IPS-18c (cell line): Measurements from ENCODE around the gene TRAPPC6A.

Experiments used
- H3K4me3 ChIP-seq: 2 replicates; pipeline ENCODE4 v1.7.0; 2013; ENCODE audit warnings: low read depth, mild to moderate bottlenecking, low read length, moderate library complexity; ENCODE audit not compliant: insufficient read depth
- H3K9me3 ChIP-seq: one replicate; pipeline ENCODE4 v1.6.1; 2013; ENCODE audit warnings: mild to moderate bottlenecking, low read length, moderate library complexity; ENCODE audit not compliant: control insufficient read depth, insufficient read depth

TRAPPC6A gene, protein sequence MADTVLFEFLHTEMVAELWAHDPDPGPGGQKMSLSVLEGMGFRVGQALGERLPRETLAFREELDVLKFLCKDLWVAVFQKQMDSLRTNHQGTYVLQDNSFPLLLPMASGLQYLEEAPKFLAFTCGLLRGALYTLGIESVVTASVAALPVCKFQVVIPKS

DNA sequence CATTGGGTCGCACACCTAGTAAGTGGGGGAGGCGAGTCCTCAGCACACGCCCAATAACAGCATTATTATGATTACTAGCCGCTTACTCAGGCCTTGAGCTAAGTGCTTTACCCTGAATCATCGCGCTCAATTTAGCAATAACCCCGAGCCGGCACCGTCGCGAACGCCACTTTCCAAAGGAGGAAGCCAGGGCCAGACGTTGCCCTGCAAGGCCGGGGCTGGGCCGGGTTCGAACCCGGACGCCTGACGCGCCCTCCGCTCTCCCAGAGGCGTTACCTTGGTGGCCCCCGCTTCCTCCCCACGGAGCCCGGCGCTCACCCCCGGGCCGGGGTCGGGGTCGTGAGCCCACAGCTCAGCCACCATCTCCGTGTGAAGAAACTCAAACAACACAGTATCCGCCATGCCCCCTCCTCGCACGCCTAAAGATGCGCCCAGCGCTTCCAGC lies at the start of gene TRAPPC6A:
Gene TRAPPC6A, minus strand, starts transcription at position 421 of the 445 bp plus-strand sequence. Its CDS starts 19 bp downstream, at position 402.
- Histone ChIP-seq H3K4me3 (peak within 1 kb of the TSS; percentile 96), H3K9me3 (peaks cover 2% of the 10 kb centered on the region)

DNA sequence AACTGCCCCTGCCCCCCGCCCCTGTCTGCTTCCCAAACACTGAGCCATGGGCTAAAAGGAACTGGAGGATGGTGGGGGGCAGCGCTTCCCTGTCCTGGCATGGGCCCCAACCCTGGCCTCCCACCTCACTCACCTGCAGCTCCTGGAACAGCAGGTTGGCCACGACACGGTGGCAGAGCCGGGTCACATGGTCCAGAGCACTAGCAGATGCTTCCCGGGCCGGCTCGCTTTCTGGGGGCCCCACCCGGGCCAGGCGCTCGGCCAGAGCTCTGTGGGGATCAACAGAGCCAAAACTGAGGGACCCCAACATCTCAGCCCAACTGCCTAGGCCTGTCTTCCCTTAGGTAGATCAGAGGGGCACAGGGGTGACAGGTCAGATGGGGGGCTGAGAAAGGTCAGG lies 46.6 kb upstream of the TRAPPC6A start:
- no peak overlapping the region for H3K4me3 ChIP-seq
- H3K9me3 ChIP-seq: no peaks in the 10 kb centered on the region

DNA sequence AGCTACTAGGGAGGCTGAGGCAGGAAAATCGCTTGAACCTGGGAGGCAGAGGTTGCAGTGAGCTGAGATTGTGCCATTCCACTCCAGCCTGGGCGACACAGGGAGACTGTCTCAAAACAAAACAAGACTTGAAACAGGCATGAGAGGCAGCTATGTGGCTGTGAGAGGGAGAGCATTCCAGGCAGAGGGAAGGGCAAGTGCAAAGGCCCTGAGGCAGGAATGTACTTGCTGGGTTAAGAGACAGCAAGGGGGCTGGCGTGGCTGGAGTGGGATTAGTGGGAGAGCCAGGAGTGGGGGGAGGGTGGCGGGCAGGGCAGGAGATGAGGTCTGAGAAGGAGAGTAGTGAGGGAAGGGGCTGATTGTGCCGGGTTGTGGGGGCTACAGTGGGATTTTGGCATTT lies 45.8 kb upstream of the TRAPPC6A start:
- Histone ChIP-seq H3K9me3 (no peaks in the 10 kb centered on the region), H3K4me3 (no peak overlapping the region)

DNA sequence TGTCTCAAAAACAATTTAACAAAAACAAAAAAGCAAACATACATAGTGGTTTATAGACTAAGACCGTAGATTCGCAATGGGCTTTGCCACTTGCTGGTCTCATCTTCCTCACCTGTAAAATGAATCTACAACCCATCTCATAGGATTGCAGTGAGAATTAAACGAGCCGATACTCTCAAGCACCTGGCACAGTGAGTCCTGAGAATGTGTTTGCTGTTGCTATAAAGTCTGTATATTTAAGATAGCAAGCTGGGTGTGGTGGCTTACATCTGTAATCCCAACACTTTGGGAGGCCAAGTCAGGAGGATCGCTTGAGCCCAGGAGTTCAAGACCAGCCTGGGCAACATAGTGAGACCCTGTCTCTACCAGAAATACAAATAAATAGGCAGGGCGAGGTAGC lies 44.7 kb upstream of the TRAPPC6A start:
- Histone ChIP-seq H3K4me3 (no peak overlapping the region), H3K9me3 (no peaks in the 10 kb centered on the region)

DNA sequence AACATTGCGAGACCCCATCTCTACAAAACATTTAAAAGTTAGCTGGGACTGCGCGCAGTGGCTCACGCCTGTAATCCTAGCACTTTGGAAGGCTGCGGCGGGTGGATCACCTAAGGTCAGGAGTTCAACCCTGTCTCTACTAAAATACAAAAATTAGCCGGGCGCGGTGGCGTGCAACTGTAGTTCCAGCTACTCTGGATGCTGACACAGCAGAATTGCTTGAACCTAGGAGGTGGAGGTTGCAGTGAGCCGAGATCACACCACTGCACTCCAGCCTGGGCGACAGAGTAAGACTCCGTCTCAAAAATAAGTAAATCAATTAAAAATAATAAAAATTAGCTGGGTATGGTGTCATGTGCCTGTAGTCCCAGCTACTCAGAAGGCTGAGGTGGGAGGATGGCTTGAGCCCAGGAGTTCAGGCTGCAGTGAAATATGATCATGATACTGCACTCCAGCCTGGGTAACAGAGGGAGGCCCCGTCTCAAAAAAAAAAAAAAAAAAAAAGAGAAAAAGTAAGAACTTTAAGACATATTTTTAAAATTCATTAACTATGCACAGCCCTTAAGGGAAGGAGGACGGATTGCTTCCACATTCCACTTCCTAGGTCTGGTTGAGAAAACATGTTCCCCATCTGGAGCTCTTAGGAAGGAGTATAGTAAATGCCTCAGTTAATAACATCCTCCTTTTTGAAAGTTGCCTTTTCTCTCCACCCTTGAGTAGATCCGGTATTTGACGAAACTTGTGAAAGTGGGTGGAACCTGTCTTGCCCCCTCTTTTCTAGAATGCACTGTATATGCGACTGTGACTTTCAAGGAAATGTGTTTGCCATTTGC lies 41.1 kb upstream of the TRAPPC6A start:
- H3K4me3 ChIP-seq: no peak overlapping the region
- peaks cover 2% of the 10 kb centered on the region for H3K9me3 ChIP-seq

DNA sequence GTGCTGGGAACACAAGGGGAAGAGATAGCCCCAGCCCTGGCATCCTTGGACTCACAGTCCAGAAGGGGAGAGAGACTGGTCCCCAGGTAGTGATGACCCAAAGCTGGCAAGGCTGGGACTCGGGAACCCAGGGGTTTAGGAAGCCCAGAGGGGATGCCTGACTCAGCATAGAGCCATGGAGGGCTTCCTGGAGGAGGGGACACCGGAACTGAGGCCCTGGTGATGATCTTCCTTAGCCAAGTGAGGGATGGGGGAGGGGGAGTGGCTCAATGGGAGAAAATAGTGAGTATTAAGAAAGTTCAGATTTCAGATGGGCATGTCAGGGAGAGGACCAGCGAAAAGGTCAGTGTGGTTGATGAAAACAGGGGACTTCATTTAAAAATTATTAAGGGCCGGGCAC lies 40.4 kb upstream of the TRAPPC6A start:
- Histone ChIP-seq H3K9me3 (peaks cover 2% of the 10 kb centered on the region), H3K4me3 (no peak overlapping the region)

DNA sequence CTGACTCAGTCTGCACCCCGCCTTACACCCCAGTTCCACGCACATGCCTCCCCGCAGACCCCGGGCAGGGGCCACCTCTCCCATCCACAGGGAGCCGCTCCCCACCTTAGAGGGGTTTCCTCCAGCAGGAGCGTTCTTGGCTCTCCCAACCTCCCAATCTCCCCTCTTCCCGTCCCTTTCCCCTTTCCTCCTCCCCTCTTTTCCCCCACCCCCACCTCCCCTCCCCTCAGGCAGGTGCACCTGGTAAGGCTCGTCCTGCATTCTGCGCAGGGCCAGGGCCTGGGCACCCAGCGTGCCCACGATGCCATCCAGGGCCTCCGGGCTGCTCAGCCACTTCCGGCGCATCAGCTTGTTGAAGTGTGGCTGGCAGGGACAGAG lies 39.9 kb upstream of the TRAPPC6A start:
- Histone ChIP-seq H3K9me3 (peaks cover 2% of the 10 kb centered on the region), H3K4me3 (peak overlapping the region; percentile 56)

DNA sequence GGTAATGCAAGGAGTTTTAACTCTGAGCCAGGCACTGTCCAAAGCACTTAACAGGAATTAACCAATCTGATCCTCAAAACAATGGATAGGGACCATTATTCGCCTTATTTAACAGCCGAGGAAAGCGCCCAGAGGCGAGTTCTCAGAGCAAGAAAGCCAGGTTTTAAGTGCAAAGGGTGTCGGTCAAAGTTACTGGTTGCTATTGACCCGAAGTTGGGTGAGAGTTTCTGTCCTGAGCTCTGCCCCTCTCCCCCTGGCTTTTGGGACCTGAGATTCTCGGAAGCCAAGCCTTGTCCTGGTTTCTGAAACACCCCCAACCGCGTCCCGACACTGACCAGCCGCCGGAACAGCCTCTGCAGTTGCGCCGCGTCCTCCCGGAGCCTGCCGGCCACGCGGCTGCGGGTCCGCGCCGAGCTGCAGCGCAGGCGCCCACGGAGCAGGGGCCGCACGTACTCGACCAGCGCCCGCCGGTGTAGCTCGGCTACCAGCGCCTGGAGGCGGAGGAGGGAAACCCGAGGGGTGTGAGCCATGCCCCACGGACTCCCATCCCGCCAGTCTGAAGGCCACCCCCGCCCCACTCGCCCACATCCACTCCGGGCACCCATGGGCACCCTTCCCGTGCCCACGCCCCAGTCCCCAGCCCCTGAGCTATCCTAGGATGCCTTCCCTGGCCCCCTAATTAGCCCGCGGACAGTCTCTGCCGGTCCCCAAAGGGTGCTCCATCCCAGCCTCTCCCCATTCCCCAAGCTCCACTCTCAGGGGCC lies 39.3 kb upstream of the TRAPPC6A start:
- peaks cover 2% of the 10 kb centered on the region for H3K9me3 ChIP-seq
- H3K4me3 ChIP-seq: peak overlapping the region; percentile 56

DNA sequence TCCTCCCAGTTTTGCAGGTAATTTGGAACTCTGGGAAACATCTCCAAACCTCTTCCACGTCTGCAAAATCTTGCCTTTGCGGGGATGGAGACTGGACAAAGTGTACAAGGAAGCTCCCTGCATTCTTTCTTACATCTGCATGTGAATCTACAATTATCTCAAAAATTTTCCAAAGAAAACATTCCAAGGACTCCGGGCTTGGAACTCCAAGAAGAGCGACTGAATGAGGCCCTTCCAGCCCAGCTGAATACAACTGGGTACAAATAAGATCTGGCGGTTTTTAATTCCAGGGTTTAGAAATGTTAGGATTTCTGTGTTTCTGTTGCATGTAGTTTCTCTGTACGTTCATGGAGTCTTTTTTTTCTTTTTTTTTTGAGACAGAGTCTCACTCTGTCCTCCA lies 38.6 kb upstream of the TRAPPC6A start:
- H3K4me3 ChIP-seq: no peak overlapping the region
- H3K9me3 ChIP-seq: peaks cover 2% of the 10 kb centered on the region

DNA sequence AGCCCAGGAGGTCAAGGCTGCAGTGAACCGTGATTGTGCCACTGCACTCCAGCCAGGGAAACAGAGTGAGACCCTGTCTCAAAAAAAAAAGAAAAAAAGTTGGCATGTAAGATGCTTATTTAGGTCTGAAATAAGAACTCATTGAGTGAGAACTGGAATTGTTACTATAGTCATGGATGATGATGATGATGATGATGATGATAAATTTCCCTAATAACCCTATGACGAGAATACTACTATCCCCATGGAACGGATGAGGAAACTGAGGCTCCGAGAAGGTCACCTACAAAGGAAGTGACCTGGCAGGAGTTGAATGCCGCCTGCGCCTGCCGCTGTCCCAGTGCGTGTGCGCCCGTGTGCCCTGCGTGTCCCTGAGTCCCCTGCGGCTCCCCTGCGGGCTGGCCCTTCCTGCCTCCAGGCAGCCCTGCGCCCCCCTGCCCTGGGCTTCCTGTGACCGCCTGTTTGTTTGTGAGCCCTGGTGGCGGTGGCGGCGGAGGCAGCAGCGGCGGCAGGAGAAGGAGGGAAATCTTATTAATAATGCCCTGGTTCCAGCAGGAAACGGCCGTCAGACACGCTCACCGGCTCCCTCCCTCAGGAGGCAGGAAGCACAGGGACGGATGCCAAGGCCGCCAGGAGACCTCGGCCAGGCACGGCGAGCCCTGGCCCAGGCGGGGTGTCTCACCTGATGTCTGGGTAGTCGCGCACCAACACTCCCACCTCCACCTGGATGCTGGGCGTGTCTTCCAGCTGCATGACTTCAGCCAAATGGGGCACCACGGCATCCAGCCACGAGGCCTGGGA lies 37.6 kb upstream of the TRAPPC6A start:
- H3K4me3 ChIP-seq: peak overlapping the region; percentile 31

DNA sequence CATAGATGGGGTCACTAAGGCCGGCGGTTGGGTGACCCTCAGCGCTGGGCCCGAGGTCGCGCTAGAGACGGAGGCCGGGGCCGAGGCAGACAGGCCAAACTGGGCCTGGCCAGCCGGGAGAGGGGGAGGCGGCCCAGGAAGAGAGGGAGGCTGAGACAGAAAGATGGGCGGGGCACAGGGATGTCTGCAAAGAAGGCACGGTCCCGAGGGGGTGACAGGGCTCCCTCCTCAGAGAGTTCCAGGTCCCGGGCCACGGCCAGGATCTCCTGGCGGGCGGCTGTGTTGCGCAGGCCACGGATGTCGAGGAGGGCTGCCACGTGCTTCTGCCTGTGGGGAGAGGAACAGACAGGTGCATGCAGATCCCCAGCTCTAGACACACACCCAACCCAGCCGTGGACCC lies 35.0 kb upstream of the TRAPPC6A start:
- Histone ChIP-seq H3K4me3 (no peak overlapping the region), H3K9me3 (peaks cover 2% of the 10 kb centered on the region)

More for the DNA sequence above, 37.6 kb upstream of the TRAPPC6A start:
- peaks cover 2% of the 10 kb centered on the region for H3K9me3 ChIP-seq

DNA sequence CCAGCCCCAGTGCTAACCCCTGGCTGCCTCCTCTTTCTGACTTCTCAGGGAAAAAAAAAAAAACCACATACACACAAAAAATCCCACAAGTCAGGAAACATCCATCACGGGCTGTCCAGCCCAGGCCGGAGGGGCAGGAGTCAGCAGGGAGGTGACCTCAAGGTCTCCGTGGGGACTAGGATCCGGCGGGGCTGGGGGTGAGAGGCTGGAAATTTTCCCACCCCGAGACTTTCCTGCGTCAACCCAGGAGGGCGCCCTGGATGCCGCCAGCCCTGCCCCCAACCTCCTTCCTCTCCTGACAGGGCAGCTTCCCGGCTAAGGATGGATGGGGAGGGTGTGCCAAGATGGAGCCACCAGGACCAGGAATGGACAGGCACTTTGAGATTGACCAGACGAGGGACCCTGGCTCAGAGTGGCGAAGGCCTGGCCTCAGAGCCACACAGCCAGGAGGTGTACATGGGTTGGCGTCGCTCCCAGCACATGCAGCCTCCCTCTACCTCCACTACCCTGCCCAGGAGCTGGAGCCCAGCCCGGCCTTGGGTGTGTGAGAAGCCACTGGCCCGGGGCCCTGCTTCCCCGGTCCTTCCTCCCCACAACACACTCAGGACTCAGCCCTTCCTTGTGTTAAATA lies 33.8 kb upstream of the TRAPPC6A start:
- Histone ChIP-seq H3K4me3 (no peak overlapping the region), H3K9me3 (no peaks in the 10 kb centered on the region)

DNA sequence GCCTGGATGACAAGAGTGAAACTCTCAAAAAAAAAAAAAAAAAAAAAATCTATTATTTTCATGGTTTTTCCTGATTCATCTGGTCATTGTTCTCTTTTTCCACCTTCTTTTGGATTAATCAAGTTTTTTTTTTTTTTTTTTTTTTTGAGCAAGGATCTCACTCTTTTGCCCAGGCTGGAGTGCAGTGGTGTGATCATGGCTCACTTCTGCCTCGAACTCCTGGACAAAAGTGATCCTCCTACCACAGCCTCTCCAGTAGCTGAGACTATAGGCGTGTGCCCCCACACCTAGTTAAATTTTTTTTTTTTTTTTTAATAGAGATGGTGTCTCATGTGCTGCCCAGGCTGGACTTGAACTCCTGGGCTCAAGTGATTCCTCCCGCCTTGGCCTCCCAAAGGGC lies 28.3 kb upstream of the TRAPPC6A start:
- no peaks in the 10 kb centered on the region for H3K9me3 ChIP-seq
- no peak overlapping the region for H3K4me3 ChIP-seq

DNA sequence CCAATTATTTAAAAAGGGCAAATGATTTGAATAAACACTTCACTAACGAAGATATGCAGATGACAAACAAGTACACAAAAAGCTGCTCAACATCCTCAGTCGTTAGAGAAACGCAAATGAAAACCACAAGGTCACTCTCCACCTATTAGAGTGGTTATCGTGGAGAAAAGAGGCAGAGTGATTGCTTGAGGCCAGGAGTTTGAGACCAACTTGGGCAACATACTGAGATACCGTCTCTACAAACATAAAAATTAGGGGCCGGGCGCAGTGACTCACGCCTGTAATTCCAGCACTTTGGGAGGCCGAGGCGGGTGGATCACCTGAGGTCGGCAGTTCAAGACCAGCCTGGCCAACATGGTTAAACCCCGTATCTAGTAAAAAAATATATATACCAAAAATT lies 27.8 kb upstream of the TRAPPC6A start:
- Histone ChIP-seq H3K9me3 (no peaks in the 10 kb centered on the region), H3K4me3 (no peak overlapping the region)

DNA sequence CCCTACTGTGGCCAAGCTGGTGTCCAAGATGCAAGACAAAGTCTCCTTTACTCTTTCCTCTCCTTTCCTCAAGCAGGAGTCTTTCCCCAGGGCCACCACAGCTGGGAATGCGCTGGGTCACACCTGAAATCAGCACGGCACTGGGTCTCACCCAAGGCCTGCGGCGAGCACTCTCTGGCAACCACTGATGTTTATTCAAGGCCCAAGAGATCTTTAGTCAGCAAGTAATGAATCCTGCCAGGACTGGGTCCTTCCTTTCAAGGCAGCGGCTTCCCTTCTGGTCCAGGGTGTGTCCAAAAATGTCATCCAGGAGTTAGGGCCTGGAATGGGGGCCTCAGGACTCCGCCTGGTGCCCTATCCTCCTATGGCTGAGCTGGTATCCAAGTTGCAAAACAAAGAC lies 24.6 kb upstream of the TRAPPC6A start:
- Histone ChIP-seq H3K9me3 (no peaks in the 10 kb centered on the region), H3K4me3 (no peak overlapping the region)

DNA sequence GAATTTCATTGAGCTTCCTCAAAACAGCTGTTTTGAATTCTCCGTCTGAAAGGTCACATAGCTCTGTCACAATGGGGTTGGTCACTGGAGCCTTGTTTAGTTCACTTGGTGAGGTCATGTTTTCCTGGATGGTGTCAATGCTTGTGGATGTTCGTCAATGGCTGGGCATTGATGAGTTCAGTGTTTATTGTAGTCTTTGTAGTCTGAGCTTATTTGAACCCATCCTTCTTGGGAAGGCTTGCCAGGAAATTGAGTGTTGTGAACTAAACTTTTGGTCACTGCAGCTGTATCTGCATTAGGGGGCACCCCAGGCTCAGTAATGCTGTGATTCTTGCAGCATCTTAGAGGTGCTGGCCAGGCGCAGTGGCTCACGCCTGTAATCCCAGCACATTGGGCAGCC lies 22.5 kb upstream of the TRAPPC6A start:
- H3K9me3 ChIP-seq: no peaks in the 10 kb centered on the region
- no peak overlapping the region for H3K4me3 ChIP-seq

DNA sequence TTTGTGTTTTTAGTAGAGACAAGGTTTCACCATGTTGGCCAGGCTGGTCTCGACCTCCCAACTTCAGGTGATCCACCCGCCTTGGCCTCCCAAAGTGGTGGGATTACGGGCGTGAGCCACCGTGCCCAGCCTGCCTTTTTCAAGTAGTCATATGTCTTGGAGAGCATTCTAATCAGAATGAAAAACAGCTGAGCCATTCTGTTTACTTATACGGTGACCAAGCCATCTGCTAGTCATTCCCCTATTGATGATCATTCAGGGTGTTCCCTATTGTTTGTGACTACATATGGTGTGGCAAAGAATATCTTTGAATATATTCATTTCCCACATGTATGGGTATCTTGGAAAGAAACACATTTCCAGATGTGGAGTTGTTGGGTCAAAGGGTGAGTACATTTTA lies 17.7 kb upstream of the TRAPPC6A start:
- Histone ChIP-seq H3K4me3 (no peak overlapping the region), H3K9me3 (no peaks in the 10 kb centered on the region)
